AG10803 (cell line): ENCODE data around the gene BHMT2.
A peak's percentile ranks its signal among the peaks of the same experiment; 100 is the strongest.

Experiments used
- DNase-seq: peaks from one replicate; pipeline ENCODE4 v3.0.0; 2010; ENCODE audit warnings: low read depth
- H3K4me3 ChIP-seq: 2 replicates; pipeline ENCODE4 v1.5.1; 2011; ENCODE audit warnings: mild to moderate bottlenecking, low read length, control low read depth
- TF ChIP-seq, protein P1 (sequence below): conservative IDR thresholded peaks from 2 replicates; pipeline ENCODE4 v1.5.1; 2011; ENCODE audit warnings: mild to moderate bottlenecking, low read length, control low read depth, inconsistent platforms

The BHMT2 gene

DNA sequence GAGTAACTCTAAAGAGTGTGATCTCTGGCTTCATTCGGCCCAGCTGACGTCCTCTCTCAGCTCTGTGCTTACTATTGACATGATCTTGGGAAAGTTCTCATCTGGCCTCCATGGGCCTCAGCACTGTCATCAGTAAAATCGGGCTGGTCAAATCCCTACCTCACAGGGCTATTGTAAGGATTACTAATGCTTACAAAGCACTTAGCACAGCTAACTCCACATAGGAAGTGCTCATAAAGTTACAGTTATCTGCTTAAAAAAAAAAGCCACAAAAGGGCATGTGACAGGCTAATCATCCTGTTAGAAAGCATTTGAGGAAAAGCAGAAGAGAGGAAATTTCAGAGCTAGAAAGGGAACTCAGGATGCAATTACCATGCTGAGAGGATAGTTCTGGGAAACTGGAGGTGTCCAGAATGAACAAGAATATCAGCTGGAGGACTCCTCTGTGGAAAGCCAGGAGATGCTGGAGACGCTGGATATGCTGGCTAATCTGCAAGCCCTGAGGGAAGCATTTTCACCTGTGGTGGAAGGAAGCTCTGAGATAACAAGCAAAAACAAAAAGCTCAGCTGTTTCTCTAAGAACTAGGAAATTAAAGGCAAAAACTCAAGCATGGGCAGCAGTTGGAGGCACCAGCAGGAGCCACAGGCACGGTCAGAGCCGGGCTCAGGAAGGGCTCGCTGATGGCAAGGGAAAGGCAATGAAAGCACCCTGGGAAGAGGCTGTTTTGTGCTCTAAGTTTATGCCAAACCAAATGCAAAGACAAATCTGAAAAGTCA is 37.6 kb downstream of the BHMT2 start:
- H3K4me3 ChIP-seq, result no peak overlapping the region
- no peak for DNase-seq
- TF ChIP-seq, protein P1, sequence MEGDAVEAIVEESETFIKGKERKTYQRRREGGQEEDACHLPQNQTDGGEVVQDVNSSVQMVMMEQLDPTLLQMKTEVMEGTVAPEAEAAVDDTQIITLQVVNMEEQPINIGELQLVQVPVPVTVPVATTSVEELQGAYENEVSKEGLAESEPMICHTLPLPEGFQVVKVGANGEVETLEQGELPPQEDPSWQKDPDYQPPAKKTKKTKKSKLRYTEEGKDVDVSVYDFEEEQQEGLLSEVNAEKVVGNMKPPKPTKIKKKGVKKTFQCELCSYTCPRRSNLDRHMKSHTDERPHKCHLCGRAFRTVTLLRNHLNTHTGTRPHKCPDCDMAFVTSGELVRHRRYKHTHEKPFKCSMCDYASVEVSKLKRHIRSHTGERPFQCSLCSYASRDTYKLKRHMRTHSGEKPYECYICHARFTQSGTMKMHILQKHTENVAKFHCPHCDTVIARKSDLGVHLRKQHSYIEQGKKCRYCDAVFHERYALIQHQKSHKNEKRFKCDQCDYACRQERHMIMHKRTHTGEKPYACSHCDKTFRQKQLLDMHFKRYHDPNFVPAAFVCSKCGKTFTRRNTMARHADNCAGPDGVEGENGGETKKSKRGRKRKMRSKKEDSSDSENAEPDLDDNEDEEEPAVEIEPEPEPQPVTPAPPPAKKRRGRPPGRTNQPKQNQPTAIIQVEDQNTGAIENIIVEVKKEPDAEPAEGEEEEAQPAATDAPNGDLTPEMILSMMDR, result no peak

DNA sequence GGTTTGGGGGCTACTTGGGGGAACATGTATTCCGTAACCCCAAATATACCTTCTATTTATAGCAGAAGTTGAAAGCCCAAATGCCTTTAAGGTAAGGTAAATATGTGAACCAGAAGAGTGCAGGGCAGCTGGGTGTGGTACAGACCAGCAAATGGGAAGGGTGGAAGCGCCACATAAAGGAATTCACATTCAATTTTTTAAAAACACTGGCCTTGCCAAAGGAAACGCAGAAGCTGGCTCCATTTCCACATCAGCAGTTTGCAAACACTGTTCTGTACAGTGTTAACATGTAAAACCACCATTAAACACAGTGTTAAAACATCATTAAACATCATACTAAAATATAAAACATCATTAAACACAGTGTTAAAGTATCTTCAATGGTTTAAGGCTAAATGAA is 38.5 kb downstream of the BHMT2 start:
- no peak for DNase-seq
- TF ChIP-seq, protein P1, result no peak
- H3K4me3 ChIP-seq, result no peak overlapping the region

DNA sequence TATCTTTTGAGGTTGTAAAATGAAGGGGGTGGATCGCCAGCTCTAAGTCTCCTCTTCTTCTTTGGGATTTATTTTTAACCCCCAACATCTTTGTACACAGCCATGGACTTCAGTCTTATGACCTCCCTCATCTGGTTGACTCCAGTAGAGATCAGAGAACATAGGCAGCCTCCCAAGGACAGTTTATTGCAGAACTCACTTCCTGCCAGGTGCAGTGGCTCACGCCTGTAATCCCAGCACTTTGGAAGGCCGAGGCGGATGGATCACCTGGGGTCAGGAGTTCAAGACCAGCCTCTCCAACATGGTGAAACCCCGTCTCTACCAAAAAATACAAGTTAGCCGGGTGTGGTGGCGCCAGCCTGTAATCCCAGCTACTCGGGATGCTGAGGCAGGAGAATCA is 39.2 kb downstream of the BHMT2 start:
- no peak for DNase-seq
- TF ChIP-seq, protein P1, result no peak
- no peak overlapping the region for H3K4me3 ChIP-seq

DNA sequence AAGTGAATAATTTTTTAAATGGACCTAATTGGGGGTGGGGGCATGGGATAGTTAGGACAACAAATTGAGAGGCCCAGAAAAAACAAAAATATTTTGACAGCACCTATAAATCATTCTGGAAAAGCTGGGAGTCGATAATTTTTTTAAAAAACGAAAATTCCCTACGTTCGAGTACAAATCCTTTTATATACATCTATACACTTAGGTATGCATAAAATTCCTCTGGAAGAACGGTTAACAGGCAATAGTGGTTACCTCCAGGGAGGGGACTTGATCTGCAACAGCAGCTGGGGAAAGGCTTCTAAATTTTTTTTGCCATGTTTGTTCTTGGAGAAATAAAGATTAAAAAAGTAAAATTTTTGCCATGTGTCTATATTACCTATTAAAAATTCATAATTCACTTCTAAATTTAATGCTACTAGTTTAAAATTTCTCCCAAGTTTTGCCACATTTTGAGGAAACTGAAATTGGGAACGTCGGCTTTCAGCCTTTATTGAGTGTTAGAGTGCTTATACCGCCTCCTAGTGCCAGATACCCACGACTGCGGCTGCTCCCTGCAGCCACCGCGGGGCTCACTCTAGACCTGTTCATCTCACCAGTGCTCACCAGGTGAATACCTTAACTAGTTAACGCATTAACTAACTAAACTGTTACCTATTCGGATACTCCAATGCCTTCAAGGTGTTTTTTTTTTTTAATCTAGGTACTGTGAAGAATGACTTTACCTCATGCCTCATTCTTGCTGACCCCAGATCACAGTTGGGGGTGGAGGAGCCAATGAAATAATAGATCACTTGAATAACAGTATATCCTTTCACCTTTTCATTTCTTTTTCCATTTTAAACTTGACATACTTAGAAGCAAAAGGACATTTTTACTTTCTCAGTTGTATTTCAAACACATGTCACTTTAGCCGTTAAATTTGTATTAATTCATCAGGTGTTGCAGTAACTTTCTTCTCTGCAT is 40.2 kb downstream of the BHMT2 start:
- H3K4me3 ChIP-seq, result no peak overlapping the region
- no peak for DNase-seq
- TF ChIP-seq, protein P1, result peak; percentile 18; the same call in 1 of the 2 replicates

DNA sequence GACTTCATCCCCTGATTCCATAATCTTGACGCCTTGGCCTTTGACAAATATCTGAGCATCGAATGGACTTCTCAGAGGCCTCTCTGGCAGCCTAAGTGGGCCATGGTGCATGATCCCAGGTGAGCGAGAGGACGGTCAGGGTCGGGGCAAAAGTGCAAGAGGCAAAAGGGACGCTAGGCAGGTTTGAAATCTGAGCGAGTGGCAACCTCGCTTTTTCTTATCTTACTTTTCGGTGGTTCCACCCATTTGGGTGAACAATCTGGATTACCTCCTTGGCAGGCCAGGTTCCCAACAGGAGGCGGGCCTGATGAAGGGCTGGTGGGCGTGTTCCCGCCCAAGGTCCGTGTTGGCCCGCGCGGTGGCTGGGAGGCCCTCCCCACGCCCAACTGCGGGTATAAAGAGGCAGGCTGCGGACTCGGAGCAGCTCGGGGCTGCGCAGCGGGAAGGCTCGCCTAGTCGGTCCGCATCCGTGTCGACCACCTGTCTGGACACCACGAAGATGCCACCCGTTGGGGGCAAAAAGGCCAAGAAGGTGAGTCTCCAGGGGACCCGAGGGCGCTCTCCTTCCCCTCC is 41.9 kb downstream of the BHMT2 start, which contains the start of gene BHMT:
Gene BHMT, plus strand, starts transcription at position 423 of the 573 bp plus-strand sequence. Its CDS starts 77 bp downstream, at position 500.
- H3K4me3 ChIP-seq, result no peak within 1 kb of the TSS

DNA sequence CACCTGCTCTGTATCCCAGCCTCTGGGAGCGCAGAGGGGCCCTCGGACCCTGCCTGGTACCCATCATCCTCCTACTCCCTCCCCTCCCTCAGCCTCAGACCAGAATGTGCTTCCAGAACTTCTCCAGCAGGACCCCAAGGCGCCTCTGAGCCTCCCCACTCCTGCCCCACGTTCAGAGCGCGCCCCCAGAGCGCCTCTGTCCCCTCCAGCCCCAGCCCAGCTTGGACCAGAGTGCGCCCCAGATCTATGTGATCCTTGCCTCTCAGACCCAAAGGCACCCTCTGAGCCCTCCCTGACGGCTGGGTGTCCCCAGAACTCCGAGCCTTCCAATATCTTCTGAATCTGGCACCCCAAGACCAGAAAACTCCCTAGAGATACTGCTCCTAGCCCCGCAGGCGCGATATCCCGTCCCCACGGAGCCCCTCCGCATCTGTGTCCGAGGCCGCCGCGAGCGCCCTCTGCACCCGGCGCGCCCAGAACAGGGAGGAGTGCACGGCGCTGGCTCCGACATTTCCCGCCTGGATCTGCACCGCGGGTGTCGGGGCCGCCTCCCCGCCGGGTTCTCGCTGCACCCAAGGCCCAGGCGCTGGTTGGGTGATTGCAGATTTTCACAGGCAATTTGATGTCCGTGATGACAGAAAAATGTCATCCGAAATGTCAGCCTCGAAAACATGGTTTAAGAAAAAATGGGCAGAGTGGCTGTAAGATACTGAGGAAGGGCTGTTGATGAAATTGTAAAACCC is 42.6 kb downstream of the BHMT2 start:
- H3K4me3 ChIP-seq, result no peak overlapping the region
- TF ChIP-seq, protein P1, result no peak
- DNase-seq, result no peak

More for the DNA sequence above, 41.9 kb downstream of the BHMT2 start, which contains the start of gene BHMT:
- DNase-seq, result no peak
- TF ChIP-seq, protein P1, result no peak
